AG20443 (cell line): ENCODE measurements around the gene MED17.
A peak's percentile ranks its signal among the peaks of the same experiment; 100 is the strongest.
"Not testable (repeated sequence)": the region's sequence is repeated elsewhere in the genome, so short reads cannot be mapped to it uniquely, and the experiment has no call there.

ENCODE experiments used
- DNase-seq: peaks from one replicate; pipeline ENCODE4 v3.0.0; 2012; ENCODE audit warnings: low spot score, mixed read lengths

MED17 gene

GRCh38 chr11:93757924-93758865, 25.9 kb upstream of the MED17 start:
- no peak for DNase-seq

GRCh38 chr11:93759123-93759522, 25.0 kb upstream of the MED17 start:
- not testable (repeated sequence) for DNase-seq

GRCh38 chr11:93761910-93762309, 22.2 kb upstream of the MED17 start:
- no peak for DNase-seq

GRCh38 chr11:93765551-93765950, 18.5 kb upstream of the MED17 start:
- no peak for DNase-seq

GRCh38 chr11:93766504-93766903, 17.6 kb upstream of the MED17 start:
- DNase-seq, result no peak

GRCh38 chr11:93767018-93767417, 17.1 kb upstream of the MED17 start:
- no peak for DNase-seq

- no peak for DNase-seq
Measured at GRCh38 chr11:93770160-93770559, 13.9 kb upstream of the MED17 start.

- no peak for DNase-seq
Measured at GRCh38 chr11:93772123-93772522, 12.0 kb upstream of the MED17 start.

- DNase-seq, result no peak
Measured at GRCh38 chr11:93773045-93773477, 11.0 kb upstream of the MED17 start.

- DNase-seq, result no peak
Measured at GRCh38 chr11:93773601-93774200, 10.4 kb upstream of the MED17 start.

- DNase-seq, result not testable (repeated sequence)
Measured at GRCh38 chr11:93774560-93774959, 9.5 kb upstream of the MED17 start.

GRCh38 chr11:93775289-93775688, 8.8 kb upstream of the MED17 start:
- no peak for DNase-seq

GRCh38 chr11:93783362-93783761, 720 bp upstream of the MED17 start:
- DNase-seq, result no peak

GRCh38 chr11:93783765-93784144, 327 bp upstream of the MED17 start:
- peak; percentile 13 for DNase-seq

GRCh38 chr11:93784935-93785360, 866 bp downstream of the MED17 start:
- no peak for DNase-seq

- DNase-seq, result no peak
Measured at GRCh38 chr11:93791493-93791892, 7.4 kb downstream of the MED17 start.

GRCh38 chr11:93796441-93797231, 12.6 kb downstream of the MED17 start:
- no peak for DNase-seq

- DNase-seq, result no peak
Measured at GRCh38 chr11:93801366-93801765, 17.3 kb downstream of the MED17 start.

- DNase-seq, result no peak
Measured at GRCh38 chr11:93804879-93805278, 20.8 kb downstream of the MED17 start.

GRCh38 chr11:93807980-93808379, 23.9 kb downstream of the MED17 start:
- no peak for DNase-seq

- DNase-seq, result no peak
Measured at GRCh38 chr11:93813974-93814373, 29.9 kb downstream of the MED17 start.

- no peak for DNase-seq
Measured at GRCh38 chr11:93814966-93815633, 31.0 kb downstream of the MED17 start.
